Uterus (tissue), 2 donors: ENCODE results near the gene NECTIN2.

ENCODE experiments used
- CTCF ChIP-seq, 4 experiments: fragments of 200-600 bp in 2 of 4; fragments of 450-650 bp in 2 of 4; sonication (generic) in 2 of 4; IDR thresholded peaks; one replicate each; pipeline ENCODE4 v1.5.1; 2016 to 2019; ENCODE audit warnings: antibody characterized with exemption in 4 of 4, mild to moderate bottlenecking in 2 of 4, moderate library complexity in 1 of 4
- POLR2A ChIP-seq, 2 donors: fragments of 450-650 bp; IDR thresholded peaks; one replicate each; pipeline ENCODE4 v1.6.1; 2016; ENCODE audit warnings: antibody characterized with exemption in 2 of 2, mild to moderate bottlenecking in 1 of 2, moderate library complexity in 1 of 2

GRCh38 chr19:44807652-44808462 is 38.2 kb upstream of the NECTIN2 start:
- TF ChIP-seq CTCF (IDR thresholded peaks at IDR 0.05), result peak; percentile 35 to 46 (median 40)
- TF ChIP-seq POLR2A (IDR thresholded peaks at IDR 0.05), result no peak
